Measurements from ENCODE around the gene HECTD1.
"Not testable (repeated sequence)": the region's sequence is repeated elsewhere in the genome, so short reads cannot be mapped to it uniquely, and the experiment has no call there.

DNA sequence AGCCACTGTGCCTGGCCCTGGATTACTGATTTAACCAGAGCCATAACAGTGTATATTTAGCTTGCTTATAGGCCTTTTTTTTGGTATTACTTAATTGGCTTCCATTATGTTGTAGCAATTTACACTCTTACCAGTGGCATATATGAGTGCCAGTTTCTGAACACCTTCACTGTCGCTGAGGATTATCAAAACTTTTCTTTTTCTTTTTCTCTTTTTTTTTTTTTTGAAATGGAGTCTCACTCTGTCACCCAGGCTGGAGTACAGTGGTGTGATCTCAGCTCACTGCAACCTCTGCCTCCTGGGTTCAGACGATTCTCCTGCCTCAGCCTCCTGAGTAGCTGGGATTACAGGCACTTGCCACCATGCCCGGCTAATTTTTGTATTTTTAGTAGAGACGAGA lies 48.3 kb upstream of the HECTD1 start:
- TF ChIP-seq, protein P1, sequence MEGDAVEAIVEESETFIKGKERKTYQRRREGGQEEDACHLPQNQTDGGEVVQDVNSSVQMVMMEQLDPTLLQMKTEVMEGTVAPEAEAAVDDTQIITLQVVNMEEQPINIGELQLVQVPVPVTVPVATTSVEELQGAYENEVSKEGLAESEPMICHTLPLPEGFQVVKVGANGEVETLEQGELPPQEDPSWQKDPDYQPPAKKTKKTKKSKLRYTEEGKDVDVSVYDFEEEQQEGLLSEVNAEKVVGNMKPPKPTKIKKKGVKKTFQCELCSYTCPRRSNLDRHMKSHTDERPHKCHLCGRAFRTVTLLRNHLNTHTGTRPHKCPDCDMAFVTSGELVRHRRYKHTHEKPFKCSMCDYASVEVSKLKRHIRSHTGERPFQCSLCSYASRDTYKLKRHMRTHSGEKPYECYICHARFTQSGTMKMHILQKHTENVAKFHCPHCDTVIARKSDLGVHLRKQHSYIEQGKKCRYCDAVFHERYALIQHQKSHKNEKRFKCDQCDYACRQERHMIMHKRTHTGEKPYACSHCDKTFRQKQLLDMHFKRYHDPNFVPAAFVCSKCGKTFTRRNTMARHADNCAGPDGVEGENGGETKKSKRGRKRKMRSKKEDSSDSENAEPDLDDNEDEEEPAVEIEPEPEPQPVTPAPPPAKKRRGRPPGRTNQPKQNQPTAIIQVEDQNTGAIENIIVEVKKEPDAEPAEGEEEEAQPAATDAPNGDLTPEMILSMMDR (tag by site-specific recombination; IDR thresholded peaks at IDR 0.05): not testable (repeated sequence)
- TF ChIP-seq, protein P2, sequence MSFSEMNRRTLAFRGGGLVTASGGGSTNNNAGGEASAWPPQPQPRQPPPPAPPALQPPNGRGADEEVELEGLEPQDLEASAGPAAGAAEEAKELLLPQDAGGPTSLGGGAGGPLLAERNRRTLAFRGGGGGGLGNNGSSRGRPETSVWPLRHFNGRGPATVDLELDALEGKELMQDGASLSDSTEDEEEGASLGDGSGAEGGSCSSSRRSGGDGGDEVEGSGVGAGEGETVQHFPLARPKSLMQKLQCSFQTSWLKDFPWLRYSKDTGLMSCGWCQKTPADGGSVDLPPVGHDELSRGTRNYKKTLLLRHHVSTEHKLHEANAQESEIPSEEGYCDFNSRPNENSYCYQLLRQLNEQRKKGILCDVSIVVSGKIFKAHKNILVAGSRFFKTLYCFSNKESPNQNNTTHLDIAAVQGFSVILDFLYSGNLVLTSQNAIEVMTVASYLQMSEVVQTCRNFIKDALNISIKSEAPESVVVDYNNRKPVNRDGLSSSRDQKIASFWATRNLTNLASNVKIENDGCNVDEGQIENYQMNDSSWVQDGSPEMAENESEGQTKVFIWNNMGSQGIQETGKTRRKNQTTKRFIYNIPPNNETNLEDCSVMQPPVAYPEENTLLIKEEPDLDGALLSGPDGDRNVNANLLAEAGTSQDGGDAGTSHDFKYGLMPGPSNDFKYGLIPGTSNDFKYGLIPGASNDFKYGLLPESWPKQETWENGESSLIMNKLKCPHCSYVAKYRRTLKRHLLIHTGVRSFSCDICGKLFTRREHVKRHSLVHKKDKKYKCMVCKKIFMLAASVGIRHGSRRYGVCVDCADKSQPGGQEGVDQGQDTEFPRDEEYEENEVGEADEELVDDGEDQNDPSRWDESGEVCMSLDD (tag by site-specific recombination; IDR thresholded peaks at IDR 0.05): not testable (repeated sequence)
- not testable (repeated sequence) for TF ChIP-seq ZBTB17 (tag by site-specific recombination; IDR thresholded peaks at IDR 0.05); ZNF350 (tag by site-specific recombination; IDR thresholded peaks at IDR 0.05); ZNF274 (IDR thresholded peaks at IDR 0.05; ENCODE audit: low read length); ZNF274 (tag by site-specific recombination; IDR thresholded peaks at IDR 0.05; ENCODE audit: borderline replicate concordance)
- TF ChIP-seq, protein P3, sequence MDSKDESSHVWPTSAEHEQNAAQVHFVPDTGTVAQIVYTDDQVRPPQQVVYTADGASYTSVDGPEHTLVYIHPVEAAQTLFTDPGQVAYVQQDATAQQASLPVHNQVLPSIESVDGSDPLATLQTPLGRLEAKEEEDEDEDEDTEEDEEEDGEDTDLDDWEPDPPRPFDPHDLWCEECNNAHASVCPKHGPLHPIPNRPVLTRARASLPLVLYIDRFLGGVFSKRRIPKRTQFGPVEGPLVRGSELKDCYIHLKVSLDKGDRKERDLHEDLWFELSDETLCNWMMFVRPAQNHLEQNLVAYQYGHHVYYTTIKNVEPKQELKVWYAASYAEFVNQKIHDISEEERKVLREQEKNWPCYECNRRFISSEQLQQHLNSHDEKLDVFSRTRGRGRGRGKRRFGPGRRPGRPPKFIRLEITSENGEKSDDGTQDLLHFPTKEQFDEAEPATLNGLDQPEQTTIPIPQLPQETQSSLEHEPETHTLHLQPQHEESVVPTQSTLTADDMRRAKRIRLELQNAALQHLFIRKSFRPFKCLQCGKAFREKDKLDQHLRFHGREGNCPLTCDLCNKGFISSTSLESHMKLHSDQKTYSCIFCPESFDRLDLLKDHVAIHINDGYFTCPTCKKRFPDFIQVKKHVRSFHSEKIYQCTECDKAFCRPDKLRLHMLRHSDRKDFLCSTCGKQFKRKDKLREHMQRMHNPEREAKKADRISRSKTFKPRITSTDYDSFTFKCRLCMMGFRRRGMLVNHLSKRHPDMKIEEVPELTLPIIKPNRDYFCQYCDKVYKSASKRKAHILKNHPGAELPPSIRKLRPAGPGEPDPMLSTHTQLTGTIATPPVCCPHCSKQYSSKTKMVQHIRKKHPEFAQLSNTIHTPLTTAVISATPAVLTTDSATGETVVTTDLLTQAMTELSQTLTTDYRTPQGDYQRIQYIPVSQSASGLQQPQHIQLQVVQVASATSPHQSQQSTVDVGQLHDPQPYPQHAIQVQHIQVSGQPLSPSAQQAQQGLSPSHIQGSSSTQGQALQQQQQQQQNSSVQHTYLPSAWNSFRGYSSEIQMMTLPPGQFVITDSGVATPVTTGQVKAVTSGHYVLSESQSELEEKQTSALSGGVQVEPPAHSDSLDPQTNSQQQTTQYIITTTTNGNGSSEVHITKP (tag by site-specific recombination; IDR thresholded peaks at IDR 0.05): not testable (repeated sequence)
- TF ChIP-seq, protein P4, sequence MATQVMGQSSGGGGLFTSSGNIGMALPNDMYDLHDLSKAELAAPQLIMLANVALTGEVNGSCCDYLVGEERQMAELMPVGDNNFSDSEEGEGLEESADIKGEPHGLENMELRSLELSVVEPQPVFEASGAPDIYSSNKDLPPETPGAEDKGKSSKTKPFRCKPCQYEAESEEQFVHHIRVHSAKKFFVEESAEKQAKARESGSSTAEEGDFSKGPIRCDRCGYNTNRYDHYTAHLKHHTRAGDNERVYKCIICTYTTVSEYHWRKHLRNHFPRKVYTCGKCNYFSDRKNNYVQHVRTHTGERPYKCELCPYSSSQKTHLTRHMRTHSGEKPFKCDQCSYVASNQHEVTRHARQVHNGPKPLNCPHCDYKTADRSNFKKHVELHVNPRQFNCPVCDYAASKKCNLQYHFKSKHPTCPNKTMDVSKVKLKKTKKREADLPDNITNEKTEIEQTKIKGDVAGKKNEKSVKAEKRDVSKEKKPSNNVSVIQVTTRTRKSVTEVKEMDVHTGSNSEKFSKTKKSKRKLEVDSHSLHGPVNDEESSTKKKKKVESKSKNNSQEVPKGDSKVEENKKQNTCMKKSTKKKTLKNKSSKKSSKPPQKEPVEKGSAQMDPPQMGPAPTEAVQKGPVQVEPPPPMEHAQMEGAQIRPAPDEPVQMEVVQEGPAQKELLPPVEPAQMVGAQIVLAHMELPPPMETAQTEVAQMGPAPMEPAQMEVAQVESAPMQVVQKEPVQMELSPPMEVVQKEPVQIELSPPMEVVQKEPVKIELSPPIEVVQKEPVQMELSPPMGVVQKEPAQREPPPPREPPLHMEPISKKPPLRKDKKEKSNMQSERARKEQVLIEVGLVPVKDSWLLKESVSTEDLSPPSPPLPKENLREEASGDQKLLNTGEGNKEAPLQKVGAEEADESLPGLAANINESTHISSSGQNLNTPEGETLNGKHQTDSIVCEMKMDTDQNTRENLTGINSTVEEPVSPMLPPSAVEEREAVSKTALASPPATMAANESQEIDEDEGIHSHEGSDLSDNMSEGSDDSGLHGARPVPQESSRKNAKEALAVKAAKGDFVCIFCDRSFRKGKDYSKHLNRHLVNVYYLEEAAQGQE (tag by site-specific recombination; IDR thresholded peaks at IDR 0.05): not testable (repeated sequence)
